Gastroesophageal sphincter (tissue), 4 donors: ENCODE measurements around the gene PRKN. TPM values are rescaled to one million over a fixed set of nuclear protein-coding genes. Genes with fewer than 3 reads are reported as not detected.

ENCODE experiments used
- ATAC-seq: fragments of 150-250 bp; one replicate; pipeline ENCODE4 v1.9.1; 2016; ENCODE audit warnings: mild to moderate bottlenecking, moderate library complexity
- H3K27ac ChIP-seq, 4 donors: fragments of 200-600 bp; sonication (generic) in 3 of 4; 1 replicate in 3 of 4; 2 replicates in 1 of 4; pipeline ENCODE4 v1.5.1; 2016 to 2019
- H3K27me3 ChIP-seq: fragments of 200-600 bp; sonication (generic); one replicate; pipeline ENCODE4 v1.5.1; 2019
- H3K36me3 ChIP-seq, 2 donors: fragments of 200-600 bp; sonication (generic); one replicate each; pipeline ENCODE4 v1.5.1; 2019; ENCODE audit warnings: control low read depth in 1 of 2
- H3K4me1 ChIP-seq, 3 donors: fragments of 200-600 bp; sonication (generic); 1 replicate in 2 of 3; 2 replicates in 1 of 3; pipeline ENCODE4 v1.5.1; 2016 to 2019; ENCODE audit warnings: control low read depth in 2 of 3
- H3K4me3 ChIP-seq, 2 donors: fragments of 200-600 bp; sonication (generic); one replicate each; pipeline ENCODE4 v1.5.1; 2019; ENCODE audit warnings: mild to moderate bottlenecking in 1 of 2, moderate library complexity in 1 of 2
- H3K9me3 ChIP-seq, 3 donors: fragments of 200-600 bp; sonication (generic); one replicate each; pipeline ENCODE4 v1.5.1; 2017 to 2019; ENCODE audit warnings: control low read depth in 2 of 3
- CTCF ChIP-seq, 4 experiments: fragments of 200-600 bp in 2 of 4; fragments of 450-650 bp in 2 of 4; sonication (generic) in 1 of 4; IDR thresholded peaks; one replicate each; pipeline ENCODE4 v1.5.1; 2017 to 2019; ENCODE audit warnings: antibody characterized with exemption in 4 of 4, mild to moderate bottlenecking in 2 of 4, moderate library complexity in 2 of 4
- EP300 ChIP-seq: sonication (generic); formaldehyde crosslinking; IDR thresholded peaks from one replicate; pipeline ENCODE4 v1.6.1; 2017; ENCODE audit warnings: antibody characterized with exemption, mild to moderate bottlenecking
- POLR2A ChIP-seq, 2 donors: fragments of 450-650 bp; IDR thresholded peaks; one replicate each; pipeline ENCODE4 v1.6.1; 2017; ENCODE audit warnings: antibody characterized with exemption in 2 of 2, mild to moderate bottlenecking in 2 of 2, moderate library complexity in 1 of 2
- POLR2AphosphoS5 ChIP-seq: sonication (generic); formaldehyde crosslinking; IDR thresholded peaks from one replicate; pipeline ENCODE4 v1.6.1; 2017; ENCODE audit warnings: antibody characterized with exemption
- WGBS, 2 donors: methylation state at CpG; one replicate each; pipeline ENCODE4 v1.1.5; 2018; ENCODE audit warnings: low coverage in 1 of 2; 5-methylcytosine and 5-hydroxymethylcytosine counted together
- total RNA-seq, 4 donors: library from RNA; depleted of rRNA; stranded (reverse); fragments of >200 nt; gene quantifications; one replicate each; pipeline ENCODE4 v1.1.0, GENCODE V29; 2016

The PRKN gene
- total RNA-seq, 4 donors from 2014 or later = 8.4 to 58.6 (median 25.8) TPM

DNA sequence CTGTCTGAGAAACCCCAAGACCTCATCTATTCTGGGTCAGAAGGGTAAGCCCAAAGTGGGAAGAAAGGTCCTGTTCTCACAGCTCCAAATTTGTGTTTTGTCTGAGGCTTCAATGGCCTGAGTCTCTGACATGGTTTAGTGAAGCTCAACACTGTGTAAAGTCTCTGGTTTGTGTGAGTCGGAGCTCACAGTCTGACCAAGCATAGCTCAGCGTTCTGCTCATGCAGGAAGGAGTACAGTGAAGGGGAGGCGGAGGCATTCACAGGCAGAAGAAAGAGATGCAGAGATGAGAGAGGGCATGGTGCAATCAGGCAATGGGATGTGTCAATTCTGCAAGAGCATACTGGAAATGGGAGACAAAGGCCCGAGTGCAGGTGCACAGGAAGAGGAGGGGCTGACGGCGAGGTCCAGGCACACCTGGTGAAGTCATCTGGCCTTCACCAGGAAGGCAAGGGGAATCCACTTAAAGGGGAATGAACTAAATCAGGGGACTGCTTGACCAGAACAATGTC, 990.7 kb downstream of the PRKN start:
- no peak for ATAC-seq
- Histone ChIP-seq H3K4me3 (no peak overlapping the region), H3K27ac (no peak overlapping the region), H3K4me1 (no peaks in the 10 kb centered on the region), H3K27me3 (no peaks in the 10 kb centered on the region), H3K9me3 (no peaks in the 10 kb centered on the region), H3K36me3 (no peaks in the 10 kb centered on the region)
- no peak for TF ChIP-seq POLR2AphosphoS5
- no peak for TF ChIP-seq CTCF (IDR thresholded peaks at IDR 0.05)
- TF ChIP-seq EP300 = no peak
- no peak for TF ChIP-seq POLR2A (IDR thresholded peaks at IDR 0.05)
- 49 to 82% methylated on average over 5 to 6 of the region's 6 CpGs for WGBS, 2 donors

DNA sequence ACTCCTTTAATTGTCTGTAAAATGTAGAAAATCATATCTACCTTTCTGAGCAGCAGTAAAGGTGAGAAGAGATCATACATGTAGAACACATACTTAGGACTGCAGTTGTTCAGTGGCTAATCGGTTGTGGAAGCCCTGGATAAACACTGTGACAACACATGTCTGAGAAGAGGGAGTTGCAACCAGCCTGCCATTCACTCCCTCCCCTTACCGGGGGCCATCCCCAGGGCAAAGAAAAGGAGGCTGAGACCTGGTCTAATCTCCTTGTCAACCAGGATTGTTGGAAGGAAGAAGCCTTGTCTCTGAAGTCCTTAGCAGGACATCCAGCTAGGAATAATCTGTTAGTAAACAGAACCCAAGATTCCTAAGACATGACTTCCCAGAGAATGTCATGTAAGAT, 991.2 kb downstream of the PRKN start:
- Histone ChIP-seq H3K27me3 (no peaks in the 10 kb centered on the region), H3K4me1 (no peaks in the 10 kb centered on the region), H3K27ac (no peak overlapping the region), H3K9me3 (no peaks in the 10 kb centered on the region), H3K36me3 (no peaks in the 10 kb centered on the region), H3K4me3 (no peak overlapping the region)
- 71% methylated on average over 1 of the region's 2 CpGs; no CpG with 5 or more reads in 1 of the 2 donors for WGBS, 2 donors
- no peak for TF ChIP-seq POLR2AphosphoS5
- no peak for TF ChIP-seq CTCF (IDR thresholded peaks at IDR 0.05)
- TF ChIP-seq POLR2A (IDR thresholded peaks at IDR 0.05) = no peak
- TF ChIP-seq EP300 = no peak
- no peak for ATAC-seq

- Histone ChIP-seq H3K27ac (no peak overlapping the region), H3K9me3 (no peaks in the 10 kb centered on the region), H3K4me1 (no peaks in the 10 kb centered on the region), H3K4me3 (no peak overlapping the region), H3K36me3 (no peaks in the 10 kb centered on the region), H3K27me3 (no peaks in the 10 kb centered on the region)
- ATAC-seq = no peak
- TF ChIP-seq POLR2AphosphoS5 = no peak
- no peak for TF ChIP-seq CTCF (IDR thresholded peaks at IDR 0.05)
- TF ChIP-seq EP300 = no peak
- no peak for TF ChIP-seq POLR2A (IDR thresholded peaks at IDR 0.05)
- 85 to 90% methylated on average over 3 of the region's 3 CpGs for WGBS, 2 donors
Observed at GRCh38 chr6:161732594-161732993, 995.0 kb downstream of the PRKN start.

DNA sequence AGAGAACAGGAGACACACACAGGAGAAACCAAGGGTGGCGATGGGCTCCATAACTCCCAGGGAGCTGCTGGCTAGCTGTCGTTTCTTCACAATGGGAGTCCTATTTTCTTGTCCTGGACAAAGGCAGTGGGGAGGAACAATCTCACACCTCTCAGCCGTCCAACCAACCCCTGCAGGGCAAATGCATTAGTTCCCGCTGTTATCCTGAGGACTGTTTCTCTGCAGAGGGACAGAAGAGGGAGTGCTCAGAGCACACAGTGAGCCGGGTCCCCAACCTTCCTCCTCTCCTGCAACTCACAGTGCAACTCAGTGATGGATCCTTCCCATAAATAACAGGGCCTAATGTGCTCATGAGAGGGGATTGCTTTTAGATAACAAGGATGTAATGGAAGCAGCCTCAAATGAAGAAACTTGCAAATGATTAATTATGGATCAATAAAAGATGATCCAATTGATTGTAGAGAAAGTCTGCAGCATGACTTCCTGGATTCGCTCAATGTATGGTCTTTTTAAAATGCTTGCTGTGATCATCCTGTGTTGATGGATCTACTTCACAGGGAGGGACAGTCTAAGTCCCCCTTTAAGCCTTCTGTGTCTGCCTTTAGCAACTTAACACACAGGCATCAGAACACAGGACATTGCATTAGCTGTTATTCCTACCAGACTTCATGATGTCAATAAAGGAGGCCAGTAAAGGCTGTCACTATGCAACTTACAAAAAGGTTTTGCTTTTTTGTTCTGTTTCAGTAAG, 1000.3 kb downstream of the PRKN start:
- 73 to 100% methylated on average over 1 to 3 of the region's 6 CpGs for WGBS, 2 donors
- ATAC-seq = no peak
- H3K9me3 ChIP-seq = no peaks in the 10 kb centered on the region
- TF ChIP-seq CTCF (IDR thresholded peaks at IDR 0.05) = no peak
- no peak for TF ChIP-seq EP300
- TF ChIP-seq POLR2AphosphoS5 = no peak
- no peak for TF ChIP-seq POLR2A (IDR thresholded peaks at IDR 0.05)
- no peak overlapping the region for H3K27ac ChIP-seq
- H3K4me1 ChIP-seq = no peaks in the 10 kb centered on the region
- no peaks in the 10 kb centered on the region for H3K36me3 ChIP-seq
- no peaks in the 10 kb centered on the region for H3K27me3 ChIP-seq
- no peak overlapping the region for H3K4me3 ChIP-seq

DNA sequence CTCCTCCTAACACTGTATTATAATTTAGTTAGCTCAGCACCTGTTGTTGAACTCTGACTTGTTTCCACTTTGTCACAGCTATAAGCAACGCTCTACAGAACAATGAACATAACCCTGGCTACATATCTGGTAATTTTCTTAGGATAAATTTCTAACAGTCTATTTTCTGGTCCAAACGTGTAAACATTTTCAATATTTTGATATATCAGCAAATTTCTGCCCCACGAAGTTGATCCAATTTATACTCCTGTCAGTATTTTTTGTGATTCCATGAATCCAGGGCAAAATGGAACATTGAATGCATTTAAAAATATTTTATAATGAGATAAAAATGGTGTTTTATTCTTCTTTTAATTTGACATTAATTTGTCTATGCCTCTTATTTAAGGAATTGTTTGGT, 1005.2 kb downstream of the PRKN start:
- H3K9me3 ChIP-seq = no peaks in the 10 kb centered on the region
- 71 to 81% methylated on average over 3 of the region's 3 CpGs for WGBS, 2 donors
- no peaks in the 10 kb centered on the region for H3K27me3 ChIP-seq
- no peaks in the 10 kb centered on the region for H3K4me1 ChIP-seq
- H3K36me3 ChIP-seq = no peaks in the 10 kb centered on the region
- TF ChIP-seq EP300 = no peak
- TF ChIP-seq POLR2AphosphoS5 = no peak
- no peak for TF ChIP-seq POLR2A (IDR thresholded peaks at IDR 0.05)
- TF ChIP-seq CTCF (IDR thresholded peaks at IDR 0.05) = no peak
- H3K27ac ChIP-seq = no peak overlapping the region
- no peak overlapping the region for H3K4me3 ChIP-seq
- ATAC-seq = no peak
